Sciatic nerve (tissue), 2 donors: ENCODE data around the gene CXXC5. TPM values are rescaled to one million over a fixed set of nuclear protein-coding genes. Genes with fewer than 3 reads are reported as not detected.

ENCODE experiments used
- ATAC-seq: fragments of 200-7000 bp; cut with Tn5 transposase; one replicate; pipeline ENCODE4 v1.9.1; 2020; ENCODE audit warnings: mild to moderate bottlenecking, moderate library complexity
- DNase-seq: peaks from one replicate; pipeline ENCODE4 v3.0.0-alpha.2; 2020; ENCODE audit warnings: low spot score
- intact Hi-C: fragments of 100-400 bp; cut with DNase I; formaldehyde crosslinking; loops from one replicate; pipeline ENCODE4 v1.14.2; 2022
- total RNA-seq: library from RNA; stranded (reverse); fragmentation: NEBNext Ultra II Directional; extraction: Animal tissue kit (Norgen Biotek cat#: 25700); gene quantifications from one replicate; pipeline ENCODE4 v1.2.1, GENCODE V29; 2021
- donor health status: DM: no; HTN: no; CAD: no.
- donor health status: DM: no; HTN: no; CAD: no.

Gene CXXC5
- total RNA-seq, 1 donor from 2014 or later: 62.7 TPM

GRCh38 chr5:139660105-139660922 lies 12.2 kb downstream of the CXXC5 start:
- DNase-seq (peak; percentile 78), ATAC-seq (peak; percentile 27)
- intact Hi-C loops: no loop called here

- ATAC-seq: peak; percentile 81
- peak; percentile 86 for DNase-seq
- intact Hi-C loops: no loop called here
Observed at GRCh38 chr5:139660923-139661814, 13.0 kb downstream of the CXXC5 start.

- no peak for DNase-seq
- intact Hi-C loops: no loop called here
- ATAC-seq: no peak
Observed at GRCh38 chr5:139662617-139663016, 14.5 kb downstream of the CXXC5 start.

DNA sequence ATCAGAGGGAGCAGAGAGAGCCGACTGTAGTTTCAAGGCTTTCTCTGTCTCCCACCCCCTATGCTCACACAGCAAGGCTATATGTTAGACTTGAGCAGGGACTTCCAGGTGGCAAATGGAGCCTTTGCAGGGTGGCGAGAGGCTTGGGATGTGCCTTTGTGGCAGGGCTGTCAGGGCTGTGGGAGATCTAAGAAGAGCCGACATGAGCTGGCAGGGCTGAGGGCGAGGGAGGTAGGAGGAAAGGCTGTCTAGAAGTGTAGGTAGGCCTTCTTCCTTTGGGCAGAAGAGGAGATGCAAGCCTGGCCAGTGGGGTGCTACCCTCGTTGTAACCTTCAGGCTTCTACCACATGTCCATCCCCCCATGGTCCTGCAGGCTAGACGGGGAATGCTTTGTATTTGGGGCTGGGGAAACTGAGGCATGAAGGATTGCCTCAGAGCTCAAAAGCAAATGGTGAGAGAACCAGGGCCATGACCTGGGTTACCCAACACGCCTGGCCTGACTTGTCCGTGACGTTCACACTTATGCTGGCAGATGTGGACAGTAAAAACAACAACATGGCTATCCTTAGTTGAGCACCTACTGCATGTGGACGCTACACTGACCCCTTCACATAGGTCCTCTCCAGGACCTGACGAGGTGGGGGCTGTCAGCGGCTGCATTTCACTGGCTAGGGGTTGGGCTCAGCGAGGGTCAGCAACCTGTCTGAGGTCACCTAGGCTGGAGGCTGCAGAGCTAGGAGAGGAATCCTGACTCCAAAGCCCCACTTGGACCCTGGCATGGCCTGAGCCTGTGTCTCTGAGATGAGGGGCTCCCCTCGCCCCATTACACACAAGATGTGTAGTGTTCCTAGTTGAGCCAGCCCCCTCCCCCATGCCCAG lies 15.3 kb downstream of the CXXC5 start:
- intact Hi-C loops: no loop called here
- DNase-seq (no peak), ATAC-seq (no peak)

DNA sequence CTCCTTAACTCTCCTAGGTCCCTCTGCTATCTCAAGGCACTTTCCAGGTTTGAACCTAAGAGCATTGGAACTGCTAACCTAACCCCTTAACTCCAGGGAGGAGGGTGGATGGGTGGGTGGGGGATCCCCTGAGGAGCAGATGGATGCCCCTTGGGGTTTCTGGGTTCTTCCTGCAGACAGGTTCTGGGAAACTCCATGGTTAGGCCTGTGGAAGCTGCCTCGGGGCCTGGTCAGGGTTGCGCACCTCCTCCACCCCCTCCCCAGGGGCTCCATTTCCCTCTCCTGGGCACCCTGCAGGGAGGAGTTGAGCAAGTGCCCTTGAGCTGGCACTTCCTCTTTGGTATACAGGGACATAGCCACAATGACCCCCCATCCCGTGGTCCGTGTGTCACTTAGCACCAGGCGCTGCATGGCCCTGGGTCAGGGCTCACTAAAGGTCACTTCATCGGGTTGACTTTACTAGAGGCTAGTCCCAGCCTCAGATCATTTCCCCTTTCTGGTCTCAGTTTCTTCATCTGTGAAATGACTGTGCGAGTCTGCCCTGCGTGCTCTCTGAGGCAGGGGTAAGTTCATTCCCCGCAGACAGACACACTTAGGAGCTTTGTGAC lies 16.0 kb downstream of the CXXC5 start:
- intact Hi-C loops: no loop called here
- ATAC-seq (no peak), DNase-seq (no peak)

- intact Hi-C loops: no loop called here
- ATAC-seq (no peak), DNase-seq (no peak)
Observed at GRCh38 chr5:139664727-139665351, 16.7 kb downstream of the CXXC5 start.

- ATAC-seq: no peak
- intact Hi-C loops: no loop called here
- no peak for DNase-seq
Observed at GRCh38 chr5:139665626-139666025, 17.5 kb downstream of the CXXC5 start.

GRCh38 chr5:139666551-139666950 lies 18.4 kb downstream of the CXXC5 start:
- ATAC-seq: no peak
- intact Hi-C loops: no loop called here
- DNase-seq: no peak

- no peak for ATAC-seq
- intact Hi-C loops: no loop called here
- no peak for DNase-seq
Observed at GRCh38 chr5:139667001-139667729, 19.0 kb downstream of the CXXC5 start.

DNA sequence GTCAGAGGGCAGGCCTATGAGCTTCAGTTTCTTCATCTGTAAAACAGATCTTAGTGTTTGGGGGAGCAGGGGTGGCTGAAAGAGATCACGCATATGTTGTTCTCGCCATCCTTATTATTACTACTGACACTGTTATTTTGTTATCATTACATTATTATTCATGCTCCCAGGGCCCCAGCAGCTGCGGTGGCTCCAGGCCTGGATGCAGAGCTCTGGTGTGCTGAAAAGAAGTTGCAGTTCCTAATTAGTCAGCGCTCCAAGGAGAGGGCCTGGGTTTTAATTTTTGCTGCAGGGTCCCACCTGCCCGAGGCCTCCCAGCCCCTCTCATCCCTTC lies 19.5 kb downstream of the CXXC5 start:
- no peak for DNase-seq
- ATAC-seq: no peak
- intact Hi-C loops: no loop called here

DNA sequence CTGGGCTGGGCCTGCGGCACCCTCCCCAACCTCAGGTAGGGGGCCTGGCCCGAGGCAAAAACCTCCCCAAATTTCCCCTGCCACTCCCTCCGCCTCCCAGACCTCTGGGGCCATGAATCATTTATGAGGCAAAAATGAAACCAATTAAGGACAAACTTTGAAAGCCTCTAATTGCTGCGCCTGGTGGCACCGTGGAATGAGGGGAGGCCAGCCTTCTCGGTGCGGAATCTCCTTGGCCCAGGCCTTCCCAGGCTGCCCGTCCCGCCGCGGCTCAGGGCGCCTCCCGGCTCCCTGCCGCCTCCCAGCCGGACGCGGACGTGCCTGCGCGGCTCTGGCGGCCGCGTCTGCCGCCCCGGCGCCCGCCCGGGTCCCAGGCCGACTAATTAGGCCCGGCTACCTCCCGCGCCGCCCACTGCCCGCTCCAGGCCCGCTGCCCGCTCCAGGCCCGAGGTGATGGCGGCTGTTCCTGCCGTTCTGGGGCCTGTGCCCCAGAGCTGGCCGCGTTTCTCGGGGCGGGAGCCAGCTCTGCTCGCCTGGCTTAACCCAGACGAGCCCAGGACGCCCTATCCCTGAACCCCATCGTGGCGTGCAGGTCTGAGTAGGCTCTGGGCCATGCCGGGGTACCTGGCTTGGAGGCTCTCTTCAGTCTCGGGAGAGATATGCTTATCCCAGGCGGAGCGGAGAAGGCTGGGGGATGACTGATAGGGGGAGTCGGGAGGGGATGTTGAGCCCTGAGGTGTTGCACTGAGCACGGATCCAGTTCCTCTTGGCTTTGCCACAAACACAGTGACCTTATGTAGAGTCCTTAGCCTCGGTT lies 20.1 kb downstream of the CXXC5 start:
- intact Hi-C loops: no loop called here
- ATAC-seq: peak; percentile 18
- no peak for DNase-seq

DNA sequence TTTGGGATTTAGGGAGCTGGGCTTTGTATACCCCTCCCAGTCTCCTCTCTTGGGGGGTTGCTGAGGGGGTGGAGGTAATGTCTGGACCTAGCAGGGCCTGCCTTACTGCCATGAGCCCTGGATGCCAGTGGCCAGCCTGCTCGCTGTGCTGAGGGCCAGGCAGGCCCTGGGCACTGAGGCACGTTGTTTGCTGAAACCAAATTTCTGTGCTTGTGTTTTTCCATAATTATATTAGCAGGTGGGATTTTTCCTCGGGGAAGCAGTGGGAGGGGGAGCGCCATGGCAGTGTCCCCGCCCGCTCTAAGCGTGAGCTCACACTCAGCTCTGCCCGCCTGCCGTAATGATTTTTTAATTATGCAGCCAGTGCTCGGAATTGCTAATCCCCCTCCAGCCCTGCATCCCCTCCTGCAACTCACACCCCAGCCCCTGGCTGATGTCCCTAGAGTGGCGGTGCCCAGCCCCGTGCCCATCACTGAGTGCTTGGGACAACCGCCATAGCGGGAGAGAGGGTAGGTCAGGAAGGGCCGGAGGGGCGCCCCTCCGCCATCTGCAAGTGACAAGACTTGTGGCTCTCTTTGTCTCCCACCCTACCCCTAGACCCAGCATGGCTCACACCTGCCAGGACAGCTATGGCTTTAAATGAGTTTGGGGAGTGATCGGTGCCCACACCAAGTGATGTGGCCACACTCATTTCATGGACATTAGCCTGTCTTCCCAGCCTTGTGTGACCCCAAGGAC lies 20.9 kb downstream of the CXXC5 start:
- ATAC-seq: no peak
- intact Hi-C loops: no loop called here
- DNase-seq: no peak

DNA sequence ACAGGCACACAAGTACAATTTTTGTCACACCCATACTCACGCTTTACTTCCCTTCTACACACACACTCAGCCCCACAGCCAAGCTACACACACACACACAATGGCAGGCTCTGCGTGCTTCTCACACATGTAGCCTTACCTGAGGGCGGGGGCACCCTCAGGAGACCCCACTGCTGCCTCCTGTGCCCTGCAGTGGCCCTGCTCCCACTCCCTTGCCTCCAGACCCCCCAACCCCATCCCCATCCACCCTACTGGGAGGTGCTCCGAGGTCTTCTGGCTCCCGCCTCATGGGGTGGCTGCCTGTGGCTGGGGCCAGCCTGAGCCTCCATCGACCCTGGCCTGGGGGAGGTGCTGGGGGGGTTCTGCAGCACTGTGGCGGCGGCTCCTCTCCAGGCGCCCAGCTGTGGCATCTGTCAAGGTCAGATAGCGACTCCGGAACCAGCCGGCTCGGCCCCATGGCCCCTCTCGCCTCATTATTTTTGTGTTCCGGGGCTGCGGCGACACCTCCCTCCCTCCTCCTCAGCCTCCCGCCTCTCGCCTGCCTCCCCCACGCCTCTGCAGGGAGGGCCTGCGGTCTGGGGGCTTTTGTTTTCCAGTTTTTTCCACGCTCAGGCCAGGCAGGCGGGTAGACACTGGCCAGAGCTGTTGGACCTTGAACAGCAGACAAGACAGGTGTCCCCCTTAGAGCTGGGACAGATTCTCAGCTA lies 21.7 kb downstream of the CXXC5 start:
- intact Hi-C loops: no loop called here
- DNase-seq (no peak), ATAC-seq (peak; percentile 2)

- intact Hi-C loops: no loop called here
- ATAC-seq (peak; percentile 11), DNase-seq (no peak)
Observed at GRCh38 chr5:139670369-139671095, 22.4 kb downstream of the CXXC5 start.
